GM18517 (cell line): Measurements from ENCODE around the gene IL17RA.

Experiments
- ATAC-seq: cut with Tn5 transposase; IDR thresholded peaks from one replicate; pipeline ENCODE4 v1.9.1; 2021; ENCODE audit warnings: mild to moderate bottlenecking, moderate library complexity; ENCODE audit not compliant: unreplicated experiment

The IL17RA gene

GRCh38 chr22:17079572-17079971, 5.2 kb upstream of the IL17RA start:
- ATAC-seq = no peak

- no peak for ATAC-seq
These were observed 1.5 kb upstream of the IL17RA start for GRCh38 chr22:17083255-17083654.

GRCh38 chr22:17083811-17084441, 874 bp upstream of the IL17RA start:
- ATAC-seq = no peak

- no peak for ATAC-seq
These were observed 729 bp downstream of the IL17RA start for GRCh38 chr22:17085277-17086181.

GRCh38 chr22:17086296-17086695, 1.5 kb downstream of the IL17RA start:
- ATAC-seq = no peak

- ATAC-seq = no peak
These were observed 2.1 kb downstream of the IL17RA start for GRCh38 chr22:17086788-17087497.

- ATAC-seq = peak; percentile 46
These were observed 2.8 kb downstream of the IL17RA start for GRCh38 chr22:17087498-17088131.

- ATAC-seq = no peak
These were observed 5.8 kb downstream of the IL17RA start for GRCh38 chr22:17090550-17090949.

GRCh38 chr22:17091851-17092250, 7.1 kb downstream of the IL17RA start:
- ATAC-seq = no peak

- no peak for ATAC-seq
These were observed 8.3 kb downstream of the IL17RA start for GRCh38 chr22:17093081-17093480.

GRCh38 chr22:17095538-17095937, 10.7 kb downstream of the IL17RA start:
- ATAC-seq = no peak

- no peak for ATAC-seq
These were observed 11.3 kb downstream of the IL17RA start for GRCh38 chr22:17096071-17096470.

- ATAC-seq = no peak
These were observed 12.3 kb downstream of the IL17RA start for GRCh38 chr22:17097062-17097461.

GRCh38 chr22:17097701-17098100, 12.9 kb downstream of the IL17RA start:
- no peak for ATAC-seq

GRCh38 chr22:17098379-17098819, 13.6 kb downstream of the IL17RA start:
- ATAC-seq = no peak

- ATAC-seq = no peak
These were observed 15.8 kb downstream of the IL17RA start for GRCh38 chr22:17100621-17101020.

- no peak for ATAC-seq
These were observed 16.9 kb downstream of the IL17RA start for GRCh38 chr22:17101475-17102296.

- ATAC-seq = no peak
These were observed 17.5 kb downstream of the IL17RA start for GRCh38 chr22:17102297-17102667.

- no peak for ATAC-seq
These were observed 18.6 kb downstream of the IL17RA start for GRCh38 chr22:17103351-17103750.

GRCh38 chr22:17104336-17104935, 19.6 kb downstream of the IL17RA start:
- no peak for ATAC-seq
